Measurements from ENCODE around the gene SIRPD. TPM values are rescaled to one million over a fixed set of nuclear protein-coding genes. Genes with fewer than 3 reads are reported as not detected.

The SIRPD gene
- polyA plus RNA-seq, 1 donor from 2014 or later = not detected

DNA sequence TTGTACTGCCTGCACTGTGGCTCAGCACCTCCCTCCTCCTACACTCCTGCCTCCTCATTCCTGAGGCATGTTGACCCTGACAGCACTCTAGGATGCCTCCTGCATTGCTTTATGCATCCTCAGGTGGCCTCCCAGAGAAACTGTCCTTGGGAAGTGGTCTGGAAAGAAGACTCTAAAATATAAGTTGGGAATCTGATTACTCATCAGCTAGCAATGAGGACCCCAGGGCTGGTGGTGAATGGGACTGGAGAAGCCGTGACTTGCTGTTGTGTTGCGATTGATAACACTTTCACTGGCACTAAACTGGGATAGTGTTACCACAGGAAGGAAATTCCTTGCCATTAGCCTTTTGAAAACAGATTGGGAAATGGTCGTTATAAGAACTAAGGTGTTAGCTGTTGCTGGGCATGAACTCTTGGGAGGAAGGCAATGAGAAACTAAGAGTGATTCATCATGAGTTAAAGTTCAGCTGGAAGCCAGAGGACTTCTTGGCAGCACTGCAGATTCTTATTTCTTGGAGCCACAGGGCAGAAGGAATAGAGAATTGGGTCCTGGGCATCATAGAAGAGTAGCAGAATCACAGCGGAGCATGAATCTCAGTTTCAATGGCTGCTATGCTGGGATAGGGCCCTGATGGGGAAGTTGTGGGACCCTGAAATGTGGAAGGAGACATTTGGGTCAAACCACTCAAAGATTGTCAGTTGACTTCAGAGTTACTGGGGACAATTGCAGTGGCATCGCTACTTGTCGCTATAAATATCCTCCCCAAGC is 10.1 kb upstream of the SIRPD start:
- no peaks in the 10 kb centered on the region for H3K27me3 ChIP-seq (ENCODE audit: insufficient read depth, low read depth, low read length)
- TF ChIP-seq, protein P1, sequence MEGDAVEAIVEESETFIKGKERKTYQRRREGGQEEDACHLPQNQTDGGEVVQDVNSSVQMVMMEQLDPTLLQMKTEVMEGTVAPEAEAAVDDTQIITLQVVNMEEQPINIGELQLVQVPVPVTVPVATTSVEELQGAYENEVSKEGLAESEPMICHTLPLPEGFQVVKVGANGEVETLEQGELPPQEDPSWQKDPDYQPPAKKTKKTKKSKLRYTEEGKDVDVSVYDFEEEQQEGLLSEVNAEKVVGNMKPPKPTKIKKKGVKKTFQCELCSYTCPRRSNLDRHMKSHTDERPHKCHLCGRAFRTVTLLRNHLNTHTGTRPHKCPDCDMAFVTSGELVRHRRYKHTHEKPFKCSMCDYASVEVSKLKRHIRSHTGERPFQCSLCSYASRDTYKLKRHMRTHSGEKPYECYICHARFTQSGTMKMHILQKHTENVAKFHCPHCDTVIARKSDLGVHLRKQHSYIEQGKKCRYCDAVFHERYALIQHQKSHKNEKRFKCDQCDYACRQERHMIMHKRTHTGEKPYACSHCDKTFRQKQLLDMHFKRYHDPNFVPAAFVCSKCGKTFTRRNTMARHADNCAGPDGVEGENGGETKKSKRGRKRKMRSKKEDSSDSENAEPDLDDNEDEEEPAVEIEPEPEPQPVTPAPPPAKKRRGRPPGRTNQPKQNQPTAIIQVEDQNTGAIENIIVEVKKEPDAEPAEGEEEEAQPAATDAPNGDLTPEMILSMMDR (IDR thresholded peaks at IDR 0.05; ENCODE audit: poor library complexity, severe bottlenecking) = no peak
- H2AFZ ChIP-seq (ENCODE audit: low read depth, low read length) = no peak overlapping the region
- H3K4me3 ChIP-seq (ENCODE audit: low read length) = no peak overlapping the region
- H4K20me1 ChIP-seq (ENCODE audit: insufficient read depth) = no peaks in the 10 kb centered on the region
- no peaks in the 10 kb centered on the region for H3F3A ChIP-seq (ENCODE audit: insufficient read depth, low read length, poor library complexity, severe bottlenecking)
- H3K9me3 ChIP-seq (ENCODE audit: low read length) = no peaks in the 10 kb centered on the region
- H3K79me2 ChIP-seq (replicated peaks; ENCODE audit: insufficient read depth, low read length) = no peaks in the 10 kb centered on the region
- no peak overlapping the region for H3K27ac ChIP-seq (ENCODE audit: low read length)
- no peaks in the 10 kb centered on the region for H3K36me3 ChIP-seq (ENCODE audit: insufficient read depth, low read length)
- no peaks in the 10 kb centered on the region for H3K9me2 ChIP-seq (ENCODE audit: insufficient read depth, low read length)
- H3K4me2 ChIP-seq (ENCODE audit: low read length) = no peak overlapping the region
- no peak overlapping the region for H3K9ac ChIP-seq (ENCODE audit: low read length)

DNA sequence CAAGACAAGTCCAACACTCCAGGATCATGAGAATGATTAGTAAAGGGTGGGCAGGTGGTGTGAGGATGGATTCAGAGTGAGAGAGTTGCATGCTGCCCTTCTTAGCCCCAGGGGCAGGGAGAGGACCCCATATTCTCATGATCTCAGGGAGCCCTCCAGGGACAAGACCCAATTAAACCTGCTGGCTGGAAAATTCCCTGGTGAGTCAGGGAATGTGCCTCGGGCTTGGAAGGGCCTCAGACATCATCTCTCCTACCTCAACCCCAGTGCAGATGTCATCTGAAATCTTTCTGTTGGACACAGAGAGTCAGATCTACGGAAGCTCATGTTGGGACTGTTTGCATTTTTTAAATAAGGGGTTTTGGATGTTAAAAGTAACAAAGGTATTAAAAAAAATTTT is 9.2 kb upstream of the SIRPD start:
- Histone ChIP-seq H3K4me2 (ENCODE audit: low read length) (no peak overlapping the region), H2AFZ (ENCODE audit: low read depth, low read length) (no peak overlapping the region), H3K36me3 (ENCODE audit: insufficient read depth, low read length) (no peaks in the 10 kb centered on the region), H3F3A (ENCODE audit: insufficient read depth, low read length, poor library complexity, severe bottlenecking) (no peaks in the 10 kb centered on the region), H3K79me2 (replicated peaks; ENCODE audit: insufficient read depth, low read length) (no peaks in the 10 kb centered on the region), H3K9me2 (ENCODE audit: insufficient read depth, low read length) (no peaks in the 10 kb centered on the region), H4K20me1 (ENCODE audit: insufficient read depth) (no peaks in the 10 kb centered on the region), H3K9me3 (ENCODE audit: low read length) (no peaks in the 10 kb centered on the region), H3K27ac (ENCODE audit: low read length) (no peak overlapping the region), H3K27me3 (ENCODE audit: insufficient read depth, low read depth, low read length) (no peaks in the 10 kb centered on the region), H3K9ac (ENCODE audit: low read length) (no peak overlapping the region), H3K4me3 (ENCODE audit: low read length) (no peak overlapping the region)
- TF ChIP-seq, protein P1 (IDR thresholded peaks at IDR 0.05; ENCODE audit: poor library complexity, severe bottlenecking) = no peak
- TF ChIP-seq EZH2 (IDR thresholded peaks at IDR 0.05; ENCODE audit: borderline replicate concordance, insufficient read depth, low read length, poor library complexity, severe bottlenecking) (no peak), EP300 (conservative IDR thresholded peaks at IDR 0.05; ENCODE audit: poor library complexity, severe bottlenecking) (no peak), POLR2AphosphoS5 (IDR thresholded peaks at IDR 0.05) (no peak), TAF1 (IDR thresholded peaks at IDR 0.05; ENCODE audit: low read depth) (no peak), MXI1 (conservative IDR thresholded peaks at IDR 0.05; ENCODE audit: poor library complexity, severe bottlenecking) (no peak), RAD21 (conservative IDR thresholded peaks at IDR 0.05) (no peak), SMC3 (conservative IDR thresholded peaks at IDR 0.05; ENCODE audit: poor library complexity) (no peak)
- TF ChIP-seq, protein P2, sequence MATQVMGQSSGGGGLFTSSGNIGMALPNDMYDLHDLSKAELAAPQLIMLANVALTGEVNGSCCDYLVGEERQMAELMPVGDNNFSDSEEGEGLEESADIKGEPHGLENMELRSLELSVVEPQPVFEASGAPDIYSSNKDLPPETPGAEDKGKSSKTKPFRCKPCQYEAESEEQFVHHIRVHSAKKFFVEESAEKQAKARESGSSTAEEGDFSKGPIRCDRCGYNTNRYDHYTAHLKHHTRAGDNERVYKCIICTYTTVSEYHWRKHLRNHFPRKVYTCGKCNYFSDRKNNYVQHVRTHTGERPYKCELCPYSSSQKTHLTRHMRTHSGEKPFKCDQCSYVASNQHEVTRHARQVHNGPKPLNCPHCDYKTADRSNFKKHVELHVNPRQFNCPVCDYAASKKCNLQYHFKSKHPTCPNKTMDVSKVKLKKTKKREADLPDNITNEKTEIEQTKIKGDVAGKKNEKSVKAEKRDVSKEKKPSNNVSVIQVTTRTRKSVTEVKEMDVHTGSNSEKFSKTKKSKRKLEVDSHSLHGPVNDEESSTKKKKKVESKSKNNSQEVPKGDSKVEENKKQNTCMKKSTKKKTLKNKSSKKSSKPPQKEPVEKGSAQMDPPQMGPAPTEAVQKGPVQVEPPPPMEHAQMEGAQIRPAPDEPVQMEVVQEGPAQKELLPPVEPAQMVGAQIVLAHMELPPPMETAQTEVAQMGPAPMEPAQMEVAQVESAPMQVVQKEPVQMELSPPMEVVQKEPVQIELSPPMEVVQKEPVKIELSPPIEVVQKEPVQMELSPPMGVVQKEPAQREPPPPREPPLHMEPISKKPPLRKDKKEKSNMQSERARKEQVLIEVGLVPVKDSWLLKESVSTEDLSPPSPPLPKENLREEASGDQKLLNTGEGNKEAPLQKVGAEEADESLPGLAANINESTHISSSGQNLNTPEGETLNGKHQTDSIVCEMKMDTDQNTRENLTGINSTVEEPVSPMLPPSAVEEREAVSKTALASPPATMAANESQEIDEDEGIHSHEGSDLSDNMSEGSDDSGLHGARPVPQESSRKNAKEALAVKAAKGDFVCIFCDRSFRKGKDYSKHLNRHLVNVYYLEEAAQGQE (IDR thresholded peaks at IDR 0.05; ENCODE audit: borderline replicate concordance) = no peak

Data from neural cell (in vitro differentiated cells).